T47D (cell line): Measurements from ENCODE around the gene NPHS1.
"Not testable (repeated sequence)": the region's sequence is repeated elsewhere in the genome, so short reads cannot be mapped to it uniquely, and the experiment has no call there.

Source experiments
- DNase-seq, 2 experiments: peaks; one replicate each; pipeline versions ENCODE4 v3.0.0 to v3.0.0-alpha.2; 2011 to 2012; ENCODE audit warnings: low read depth in 1 of 2, low spot score in 1 of 2
- JUND ChIP-seq: IDR thresholded peaks from 2 replicates; pipeline ENCODE4 v1.6.1; 2012; ENCODE audit warnings: low read depth
- in situ Hi-C: cut with HindIII; loops from 2 replicates; pipeline ENCODE4 v1.10.0; 2016; ENCODE audit warnings: low sequenced_read_pairs, low pct_unique_long_range_greater_than_20kb

Gene NPHS1

DNA sequence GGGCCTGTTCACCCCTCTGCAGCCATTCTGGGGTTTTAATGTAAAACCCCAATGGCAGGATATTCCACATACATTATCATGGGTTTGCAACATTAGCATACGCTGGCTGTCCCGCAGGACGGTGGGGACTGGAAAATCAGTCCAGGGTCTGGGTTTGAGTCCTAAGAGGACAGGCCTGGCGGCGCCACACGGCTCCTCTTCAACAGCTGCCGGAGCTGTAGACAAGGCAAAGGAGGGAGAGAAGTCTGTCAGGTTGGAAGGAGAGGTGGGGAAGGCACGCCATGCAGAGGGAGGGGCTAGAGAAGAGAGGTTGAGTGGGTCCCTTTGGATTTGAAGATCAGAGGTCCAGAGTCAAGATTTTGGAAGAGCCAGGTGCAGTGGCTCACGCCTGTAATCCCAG lies 36.1 kb upstream of the NPHS1 start:
- no peak for TF ChIP-seq JUND
- in situ Hi-C loops: no loop called here

DNA sequence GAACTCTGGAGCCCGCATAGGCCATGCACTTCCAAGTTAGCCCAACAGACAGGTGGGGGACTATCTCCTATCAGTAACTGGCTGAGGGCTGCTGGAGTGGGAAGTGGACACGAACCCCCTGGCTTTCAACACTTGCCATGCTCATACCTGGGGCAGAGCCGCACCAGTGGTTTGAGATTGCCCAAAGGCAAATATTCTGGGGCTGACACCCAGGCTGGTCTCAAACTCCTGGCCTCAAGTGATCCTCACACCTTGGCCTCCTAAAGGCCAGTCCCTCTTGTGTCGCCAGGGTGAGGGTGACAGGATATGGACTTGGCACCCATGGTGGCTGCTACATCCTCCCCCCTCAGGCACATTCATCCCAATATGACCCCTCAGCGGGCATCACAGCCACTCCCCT lies 34.9 kb upstream of the NPHS1 start:
- in situ Hi-C loops: no loop called here
- TF ChIP-seq JUND: no peak
- DNase-seq: no peak

More for the DNA sequence above, 36.1 kb upstream of the NPHS1 start:
- no peak for DNase-seq

DNA sequence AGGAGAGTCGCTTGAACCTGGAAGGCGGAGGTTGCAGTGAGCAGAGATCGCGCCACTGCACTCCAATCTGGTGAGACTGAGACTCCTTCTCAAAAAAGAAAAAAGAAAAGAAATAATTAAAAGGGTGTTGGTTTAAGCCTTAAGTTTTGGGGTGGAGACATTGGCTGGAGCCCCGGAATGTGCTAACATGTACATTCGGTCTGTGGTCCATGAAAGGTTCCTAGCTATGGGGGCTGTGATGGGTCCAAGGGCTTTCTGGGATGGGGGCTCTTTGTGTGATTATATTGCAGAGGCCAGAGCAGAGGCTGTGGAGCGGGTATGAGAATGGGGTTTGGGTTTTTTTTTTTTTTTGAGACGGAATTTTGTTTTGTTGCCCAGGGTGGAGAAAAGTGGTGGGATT lies 33.6 kb upstream of the NPHS1 start:
- in situ Hi-C loops: no loop called here
- TF ChIP-seq JUND: no peak
- DNase-seq: no peak

DNA sequence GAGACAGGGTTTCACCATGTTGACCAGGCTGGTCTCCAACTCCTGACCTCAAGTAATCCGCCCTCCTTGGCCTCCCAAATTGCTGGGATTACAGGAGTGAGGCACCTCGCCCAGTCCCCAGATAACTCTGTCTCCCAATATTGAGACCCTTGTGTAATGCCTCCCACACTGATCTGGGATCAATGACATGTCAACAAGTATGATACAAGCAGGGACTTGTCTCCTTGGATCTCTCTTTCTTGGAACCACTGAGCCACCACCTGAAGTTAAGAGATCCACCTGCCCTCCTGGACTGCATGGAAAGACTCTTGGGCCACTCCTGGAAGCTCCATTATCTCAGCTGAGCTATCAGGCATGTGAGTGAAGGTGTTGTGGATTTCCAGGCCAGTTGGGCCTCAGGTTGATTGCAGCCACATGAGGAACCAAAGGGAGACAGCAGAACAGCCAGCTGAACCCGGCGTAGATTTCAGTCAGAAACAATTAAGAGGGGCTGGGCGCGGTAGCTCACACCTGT lies 33.0 kb upstream of the NPHS1 start:
- no peak for DNase-seq
- in situ Hi-C loops: no loop called here
- TF ChIP-seq JUND: no peak

DNA sequence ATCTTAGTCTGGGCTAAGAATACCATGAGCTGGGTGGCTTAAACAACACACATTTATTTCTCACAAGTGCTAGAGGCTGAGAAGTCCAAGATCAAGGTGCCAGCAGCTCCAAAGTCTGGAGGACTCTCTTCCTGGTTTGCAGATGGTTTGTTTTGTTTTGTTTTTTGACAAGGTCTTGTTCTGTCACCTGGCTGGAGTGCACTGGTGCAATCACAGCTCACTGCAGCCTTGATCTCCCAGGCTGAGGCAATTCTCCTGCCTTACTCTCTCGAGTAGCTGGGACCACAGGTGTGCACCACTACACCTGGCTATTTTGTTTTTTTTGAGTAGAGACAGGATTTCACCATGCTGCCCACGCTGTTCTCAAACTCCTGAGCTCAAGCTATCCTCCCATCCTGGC lies 31.6 kb upstream of the NPHS1 start:
- DNase-seq: no peak
- in situ Hi-C loops: no loop called here
- TF ChIP-seq JUND: no peak

DNA sequence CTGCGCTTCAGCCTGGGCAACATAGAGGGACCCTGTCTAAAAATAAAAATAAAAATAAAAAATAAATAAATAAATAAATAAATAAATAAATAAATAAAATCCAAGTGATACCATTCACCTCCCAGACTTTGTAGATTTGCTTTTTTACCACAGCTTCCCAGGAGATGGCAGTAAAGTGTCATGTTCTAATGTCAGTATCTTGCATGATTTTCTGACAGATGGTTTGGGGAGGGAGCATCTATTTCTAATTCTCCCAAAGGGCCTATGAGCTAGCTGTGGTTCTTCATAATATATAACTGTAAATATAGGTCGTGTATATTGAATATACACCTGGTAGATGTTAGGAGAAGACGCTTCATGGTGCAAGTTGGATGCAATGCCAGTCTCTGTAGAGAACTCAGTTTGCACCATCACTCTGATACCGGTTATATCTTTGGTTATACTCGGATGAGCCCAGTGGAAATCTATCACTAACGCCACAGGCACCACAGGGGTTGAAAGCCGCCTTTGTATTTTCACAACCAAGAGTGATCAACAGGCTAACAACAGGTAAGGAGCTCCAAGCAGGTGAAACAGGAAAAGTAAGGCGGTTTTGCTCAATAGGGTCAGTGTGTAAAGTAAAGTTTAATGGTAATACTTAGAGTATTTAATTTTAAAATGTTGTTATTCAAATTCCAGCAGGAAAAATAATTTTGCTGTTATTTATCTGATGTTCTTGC lies 30.0 kb upstream of the NPHS1 start:
- in situ Hi-C loops: no loop called here
- DNase-seq: peak; percentile 34 to 80
- TF ChIP-seq JUND: no peak

DNA sequence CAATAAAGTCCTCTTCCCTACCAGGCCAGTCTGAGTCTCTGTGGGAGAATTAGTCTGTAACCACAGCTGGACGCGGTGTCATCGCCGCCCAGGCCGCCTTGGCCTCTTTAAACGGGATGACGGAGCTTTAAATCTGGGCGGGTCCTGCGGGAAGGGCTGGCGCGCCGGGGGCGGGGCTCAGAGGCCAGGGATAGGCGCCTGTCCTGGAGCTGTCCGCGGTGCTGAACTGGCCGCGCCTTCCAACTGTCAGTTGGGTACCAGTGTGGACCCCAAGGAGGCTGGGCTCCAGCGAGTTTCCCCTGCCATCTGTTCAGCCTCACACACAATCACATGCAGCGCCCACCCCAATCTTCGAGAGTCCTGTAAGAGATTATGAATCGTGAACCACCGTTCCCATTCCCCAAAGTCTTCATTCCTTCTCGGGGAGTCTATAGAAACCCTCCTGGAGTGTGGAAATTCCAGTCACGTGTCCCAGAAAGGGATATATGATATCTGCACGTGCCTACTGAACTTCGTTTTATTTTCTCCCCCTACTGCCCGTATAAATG lies 27.5 kb upstream of the NPHS1 start:
- in situ Hi-C loops: no loop called here
- DNase-seq: peak; percentile 54 to 89
- TF ChIP-seq JUND: no peak

DNA sequence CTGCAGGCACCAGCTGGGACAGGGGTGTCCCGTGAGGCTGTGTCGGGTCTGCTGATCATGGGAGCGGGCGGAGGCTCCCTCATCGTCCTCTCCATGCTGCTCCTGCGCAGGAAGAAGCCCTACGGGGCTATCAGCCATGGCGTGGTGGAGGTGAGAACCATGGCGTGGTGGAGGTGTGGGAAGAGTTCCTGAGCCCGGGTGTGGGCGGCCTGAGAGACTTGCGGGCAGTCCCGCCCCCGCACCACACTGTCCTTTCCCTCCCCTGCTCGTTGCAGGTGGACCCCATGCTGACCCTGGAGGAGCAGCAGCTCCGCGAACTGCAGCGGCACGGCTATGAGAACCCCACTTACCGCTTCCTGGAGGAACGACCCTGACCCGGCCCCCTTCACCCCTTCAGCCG lies 26.8 kb upstream of the NPHS1 start:
- DNase-seq: no peak
- TF ChIP-seq JUND: no peak
- in situ Hi-C loops: no loop called here

DNA sequence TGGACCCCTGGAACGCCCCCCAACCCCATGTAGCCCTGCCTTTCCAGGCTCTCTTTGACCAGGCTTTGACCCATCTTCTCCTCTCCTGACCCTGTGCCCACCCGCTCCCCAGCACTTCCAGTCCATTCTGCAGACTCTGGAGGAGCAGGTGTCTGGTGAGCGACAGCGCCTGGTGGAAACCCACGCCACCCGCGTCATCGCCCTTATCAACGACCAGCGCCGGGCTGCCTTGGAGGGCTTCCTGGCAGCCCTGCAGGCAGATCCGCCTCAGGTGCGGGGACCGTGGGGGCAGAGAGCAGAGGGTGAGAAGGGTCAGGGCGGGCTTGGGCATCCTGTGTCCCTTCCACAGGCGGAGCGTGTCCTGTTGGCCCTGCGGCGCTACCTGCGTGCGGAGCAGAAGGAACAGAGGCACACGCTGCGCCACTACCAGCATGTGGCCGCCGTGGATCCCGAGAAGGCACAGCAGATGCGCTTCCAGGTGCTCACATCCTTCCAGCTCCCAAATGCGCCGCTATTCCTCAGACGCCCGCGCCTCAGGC lies 22.2 kb upstream of the NPHS1 start:
- no peak for DNase-seq
- in situ Hi-C loops: no loop called here
- no peak for TF ChIP-seq JUND

DNA sequence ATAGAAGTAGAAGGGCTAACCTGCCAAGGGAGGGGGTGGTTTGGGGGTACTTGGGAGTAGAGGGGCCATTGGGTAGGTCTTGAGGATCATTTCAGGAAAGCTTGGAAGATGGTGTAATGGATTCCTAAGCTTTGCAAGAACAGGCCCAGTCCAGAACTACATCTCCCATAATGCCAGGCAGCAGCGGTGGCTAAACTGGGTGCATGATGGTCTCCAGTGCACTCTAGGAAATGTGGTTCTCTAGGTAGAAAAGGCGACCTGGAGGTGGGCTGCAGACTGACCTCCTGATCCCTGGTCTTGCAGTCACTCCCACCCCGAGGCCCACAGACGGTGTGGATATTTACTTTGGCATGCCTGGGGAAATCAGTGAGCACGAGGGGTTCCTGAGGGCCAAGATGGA lies 19.9 kb upstream of the NPHS1 start:
- in situ Hi-C loops: no loop called here
- DNase-seq: no peak
- TF ChIP-seq JUND: no peak

DNA sequence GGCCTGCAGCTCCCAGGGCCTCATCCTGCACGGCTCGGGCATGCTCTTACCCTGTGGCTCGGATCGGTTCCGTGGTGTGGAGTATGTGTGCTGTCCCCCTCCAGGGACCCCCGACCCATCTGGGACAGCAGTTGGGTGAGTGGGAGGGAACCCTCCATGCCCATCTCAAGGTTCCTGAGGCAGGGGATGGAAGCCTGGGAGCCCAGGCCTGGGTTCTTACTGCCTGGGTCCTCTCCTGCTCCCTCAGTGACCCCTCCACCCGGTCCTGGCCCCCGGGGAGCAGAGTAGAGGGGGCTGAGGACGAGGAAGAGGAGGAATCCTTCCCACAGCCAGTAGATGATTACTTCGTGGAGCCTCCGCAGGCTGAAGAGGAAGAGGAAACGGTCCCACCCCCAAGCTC lies 19.3 kb upstream of the NPHS1 start:
- TF ChIP-seq JUND: no peak
- no peak for DNase-seq
- in situ Hi-C loops: no loop called here

DNA sequence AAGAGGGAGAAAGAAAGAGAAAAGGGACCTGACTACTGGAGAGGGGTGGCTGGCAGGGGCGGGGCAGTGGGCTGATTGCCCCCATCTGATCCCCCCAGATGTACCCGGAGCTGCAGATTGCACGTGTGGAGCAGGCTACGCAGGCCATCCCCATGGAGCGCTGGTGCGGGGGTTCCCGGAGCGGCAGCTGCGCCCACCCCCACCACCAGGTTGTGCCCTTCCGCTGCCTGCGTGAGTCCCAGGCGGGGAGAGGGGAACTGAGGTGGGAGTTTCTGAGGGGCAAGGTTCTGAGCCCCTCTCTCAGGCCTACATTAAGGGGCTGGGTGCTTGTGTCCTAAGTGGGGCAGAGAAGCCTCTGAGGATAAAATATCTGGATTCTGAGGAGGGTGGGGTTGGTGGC lies 18.5 kb upstream of the NPHS1 start:
- in situ Hi-C loops: no loop called here
- DNase-seq: no peak
- TF ChIP-seq JUND: no peak

DNA sequence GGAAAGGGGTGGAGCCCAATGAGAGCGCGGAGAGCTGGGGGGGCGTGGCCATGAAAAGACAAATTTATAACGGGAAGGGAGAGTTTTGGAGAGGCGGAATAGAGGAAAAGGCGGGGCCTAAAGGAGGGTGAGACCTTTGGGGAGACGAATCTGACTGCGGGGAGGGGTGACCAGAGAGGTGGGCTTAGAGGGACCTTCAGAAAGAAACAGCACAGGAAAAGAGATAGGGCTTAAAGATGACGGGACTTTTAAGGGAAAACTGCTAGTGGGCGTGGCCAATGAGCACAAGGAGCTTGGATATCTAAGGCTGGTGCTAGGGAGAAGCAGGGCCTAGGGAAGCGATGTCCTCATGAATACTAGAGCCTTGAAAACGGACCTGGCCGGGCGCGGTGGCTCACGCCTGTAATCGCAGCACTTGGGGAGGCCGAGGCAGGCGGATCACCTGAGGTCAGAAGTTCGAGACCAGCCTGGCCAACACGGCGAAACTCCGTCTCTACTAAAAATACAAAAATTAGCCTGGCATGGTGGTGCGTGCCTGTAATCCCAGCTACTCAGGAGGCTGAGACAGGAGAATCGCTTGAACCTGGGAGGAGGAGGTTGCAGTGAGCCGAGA lies 17.9 kb upstream of the NPHS1 start:
- in situ Hi-C loops: not testable (repeated sequence)
- DNase-seq: peak in 1 of 2 experiments; percentile 86
